PFSK-1 (cell line): ENCODE measurements around the gene DTNA.

Experiments used
- FOXP2 ChIP-seq: optimal IDR thresholded peaks from 2 replicates; pipeline ENCODE3; 2011; ENCODE audit warnings: borderline replicate concordance, control low read depth, inconsistent platforms; ENCODE audit not compliant: insufficient read depth; ENCODE audit errors: extremely low read length, extremely low read depth
- POLR2AphosphoS5 ChIP-seq: IDR thresholded peaks from 2 replicates; pipeline ENCODE4 v1.6.1; 2012; ENCODE audit warnings: low read depth, mild to moderate bottlenecking, control low read depth, low read length, moderate library complexity
- REST ChIP-seq, 2 experiments: IDR thresholded peaks; 2 replicates each; pipeline versions ENCODE4 v1.6.1 to v1.8.0; 2011 to 2012; ENCODE audit warnings: low read depth in 2 of 2, low read length in 2 of 2, control low read depth in 1 of 2, inconsistent platforms in 1 of 2, mild to moderate bottlenecking in 1 of 2, moderate library complexity in 1 of 2; ENCODE audit not compliant: insufficient read depth in 1 of 2
- SIN3A ChIP-seq: IDR thresholded peaks from 2 replicates; pipeline ENCODE4 v1.6.1; 2012; ENCODE audit warnings: mild to moderate bottlenecking, low read length, moderate library complexity, borderline replicate concordance; ENCODE audit not compliant: insufficient read depth
- TAF1 ChIP-seq: IDR thresholded peaks from 2 replicates; pipeline ENCODE4 v1.6.1; 2012; ENCODE audit warnings: low read length, control low read depth, borderline replicate concordance; ENCODE audit not compliant: insufficient read depth

DTNA gene

DNA sequence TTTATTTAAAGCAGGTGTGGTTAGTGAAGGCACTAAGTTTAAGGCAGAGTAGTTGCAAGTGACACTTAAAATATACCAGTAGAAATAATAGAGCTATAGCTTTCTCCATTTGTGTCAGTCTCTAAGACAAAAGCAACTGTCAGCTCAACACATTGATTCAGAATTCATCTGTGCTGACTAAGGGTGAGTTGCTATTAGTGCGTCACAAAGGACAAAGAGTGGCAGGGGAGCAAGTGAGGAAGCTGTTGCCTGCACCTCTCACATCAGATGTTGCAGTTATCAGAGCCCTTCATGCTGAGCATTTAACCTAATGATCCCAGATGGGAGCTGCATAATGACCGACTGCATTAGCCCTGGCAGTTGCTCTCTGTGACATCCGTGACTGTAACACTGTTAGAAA lies 138.6 kb downstream of the DTNA start:
- no peak for TF ChIP-seq TAF1
- TF ChIP-seq POLR2AphosphoS5 = no peak
- no peak for TF ChIP-seq FOXP2
- TF ChIP-seq SIN3A = no peak
- TF ChIP-seq REST (IDR thresholded peaks at IDR 0.05; ENCODE audit: insufficient read depth in 1 of 2, low read depth in 2 of 2, low read length in 2 of 2) = no peak

DNA sequence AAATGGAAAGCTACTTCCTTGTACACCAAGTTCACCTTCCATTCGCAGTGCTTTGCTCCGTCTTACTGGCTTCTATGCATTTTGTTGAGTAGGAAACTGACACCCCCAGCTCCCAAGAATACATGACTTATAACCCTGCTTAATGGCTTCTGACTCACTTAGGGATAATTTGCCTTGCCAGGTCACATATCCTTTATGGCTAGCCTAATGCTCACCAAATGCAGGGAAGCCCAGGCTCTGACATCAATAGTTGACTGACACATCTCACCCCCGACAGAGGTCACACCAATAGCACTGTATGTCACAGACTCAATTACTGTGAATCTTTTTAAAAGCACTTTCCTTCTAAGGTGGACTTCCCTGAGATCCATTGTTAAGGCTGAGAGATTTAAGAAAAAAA lies 147.2 kb downstream of the DTNA start:
- TF ChIP-seq TAF1 = no peak
- no peak for TF ChIP-seq FOXP2
- TF ChIP-seq REST (IDR thresholded peaks at IDR 0.05; ENCODE audit: insufficient read depth in 1 of 2, low read depth in 2 of 2, low read length in 2 of 2) = no peak
- TF ChIP-seq SIN3A = no peak
- no peak for TF ChIP-seq POLR2AphosphoS5

- TF ChIP-seq REST (IDR thresholded peaks at IDR 0.05; ENCODE audit: insufficient read depth in 1 of 2, low read depth in 2 of 2, low read length in 2 of 2) (no peak), FOXP2 (no peak), TAF1 (no peak), POLR2AphosphoS5 (no peak), SIN3A (no peak)
These were observed 148.1 kb downstream of the DTNA start for GRCh38 chr18:34858188-34858587.

GRCh38 chr18:34859496-34859895 lies 149.4 kb downstream of the DTNA start:
- TF ChIP-seq SIN3A (no peak), POLR2AphosphoS5 (no peak), REST (IDR thresholded peaks at IDR 0.05; ENCODE audit: insufficient read depth in 1 of 2, low read depth in 2 of 2, low read length in 2 of 2) (no peak), TAF1 (no peak), FOXP2 (no peak)

DNA sequence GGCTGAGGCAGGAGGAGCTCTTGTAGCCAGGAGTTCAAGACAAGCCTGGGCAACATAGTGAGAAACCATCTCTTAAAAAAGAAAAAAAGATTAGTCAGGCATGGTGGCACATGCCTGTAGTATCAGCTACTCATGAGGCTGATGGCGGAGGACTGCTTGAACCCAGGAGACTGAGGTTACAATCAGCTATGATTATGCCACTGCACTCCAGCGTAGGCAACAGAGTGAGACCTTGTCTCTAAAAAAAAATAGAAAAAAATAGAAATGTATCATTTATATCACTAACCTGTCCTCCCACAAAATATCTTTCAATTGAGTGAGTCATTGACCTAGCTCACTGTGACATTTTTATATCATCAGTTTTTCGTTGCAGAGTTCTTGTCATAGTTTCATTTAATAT lies 152.5 kb downstream of the DTNA start:
- no peak for TF ChIP-seq REST (IDR thresholded peaks at IDR 0.05; ENCODE audit: insufficient read depth in 1 of 2, low read depth in 2 of 2, low read length in 2 of 2)
- TF ChIP-seq POLR2AphosphoS5 = no peak
- no peak for TF ChIP-seq FOXP2
- no peak for TF ChIP-seq SIN3A
- no peak for TF ChIP-seq TAF1
